ENCODE results near the gene PNMA5.
"Not testable (repeated sequence)": the region's sequence is repeated elsewhere in the genome, so short reads cannot be mapped to it uniquely, and the experiment has no call there.

DNA sequence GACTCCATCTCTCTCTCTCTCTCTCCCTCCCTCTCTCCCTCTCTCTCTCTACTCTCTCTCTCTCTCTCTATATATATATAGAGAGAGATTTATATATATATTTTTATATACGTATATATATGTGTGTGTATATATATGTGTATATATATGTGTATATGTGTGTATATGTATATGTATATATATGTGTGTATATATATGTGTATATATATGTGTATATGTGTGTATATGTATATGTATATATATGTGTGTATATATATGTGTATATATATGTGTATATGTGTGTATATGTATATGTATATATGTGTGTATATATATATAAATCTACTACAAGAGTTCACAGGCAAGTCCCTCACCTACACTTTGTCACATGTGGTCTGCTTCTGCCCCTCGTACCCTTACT, 32.6 kb upstream of the PNMA5 start:
- TF ChIP-seq, protein P1, sequence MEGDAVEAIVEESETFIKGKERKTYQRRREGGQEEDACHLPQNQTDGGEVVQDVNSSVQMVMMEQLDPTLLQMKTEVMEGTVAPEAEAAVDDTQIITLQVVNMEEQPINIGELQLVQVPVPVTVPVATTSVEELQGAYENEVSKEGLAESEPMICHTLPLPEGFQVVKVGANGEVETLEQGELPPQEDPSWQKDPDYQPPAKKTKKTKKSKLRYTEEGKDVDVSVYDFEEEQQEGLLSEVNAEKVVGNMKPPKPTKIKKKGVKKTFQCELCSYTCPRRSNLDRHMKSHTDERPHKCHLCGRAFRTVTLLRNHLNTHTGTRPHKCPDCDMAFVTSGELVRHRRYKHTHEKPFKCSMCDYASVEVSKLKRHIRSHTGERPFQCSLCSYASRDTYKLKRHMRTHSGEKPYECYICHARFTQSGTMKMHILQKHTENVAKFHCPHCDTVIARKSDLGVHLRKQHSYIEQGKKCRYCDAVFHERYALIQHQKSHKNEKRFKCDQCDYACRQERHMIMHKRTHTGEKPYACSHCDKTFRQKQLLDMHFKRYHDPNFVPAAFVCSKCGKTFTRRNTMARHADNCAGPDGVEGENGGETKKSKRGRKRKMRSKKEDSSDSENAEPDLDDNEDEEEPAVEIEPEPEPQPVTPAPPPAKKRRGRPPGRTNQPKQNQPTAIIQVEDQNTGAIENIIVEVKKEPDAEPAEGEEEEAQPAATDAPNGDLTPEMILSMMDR (optimal IDR thresholded peaks at IDR 0.05 in 1 of 3, IDR thresholded peaks at IDR 0.05 in 1 of 3, conservative IDR thresholded peaks at IDR 0.05 in 1 of 3; ENCODE audit: extremely low read depth in 1 of 3, insufficient read depth in 2 of 3, low read length in 3 of 3): not testable (repeated sequence)
- not testable (repeated sequence) for TF ChIP-seq EZH2 (IDR thresholded peaks at IDR 0.05; ENCODE audit: low read length)
